ENCODE measurements around the gene AOX1.
"Not testable (repeated sequence)": the region's sequence is repeated elsewhere in the genome, so short reads cannot be mapped to it uniquely, and the experiment has no call there.

Gene AOX1

GRCh38 chr2:200603972-200604371 lies 18.2 kb downstream of the AOX1 start:
- DNase-seq = no peak

- DNase-seq = no peak
Measured at GRCh38 chr2:200604571-200605255, 18.9 kb downstream of the AOX1 start.

GRCh38 chr2:200608341-200609027 lies 22.7 kb downstream of the AOX1 start:
- DNase-seq = no peak

GRCh38 chr2:200609028-200609614 lies 23.3 kb downstream of the AOX1 start:
- DNase-seq = no peak

GRCh38 chr2:200610217-200610616 lies 24.4 kb downstream of the AOX1 start:
- not testable (repeated sequence) for DNase-seq

- no peak for DNase-seq
Measured at GRCh38 chr2:200613692-200614091, 27.9 kb downstream of the AOX1 start.

- DNase-seq = no peak
Measured at GRCh38 chr2:200614249-200614648, 28.4 kb downstream of the AOX1 start.

GRCh38 chr2:200615247-200615646 lies 29.4 kb downstream of the AOX1 start:
- no peak for DNase-seq

- DNase-seq = no peak
Measured at GRCh38 chr2:200616193-200616592, 30.4 kb downstream of the AOX1 start.

GRCh38 chr2:200616656-200617055 lies 30.8 kb downstream of the AOX1 start:
- DNase-seq = no peak

- no peak for DNase-seq
Measured at GRCh38 chr2:200617156-200618053, 31.6 kb downstream of the AOX1 start.

- no peak for DNase-seq
Measured at GRCh38 chr2:200618054-200618419, 32.2 kb downstream of the AOX1 start.

- DNase-seq = no peak
Measured at GRCh38 chr2:200618590-200619021, 32.8 kb downstream of the AOX1 start.

GRCh38 chr2:200619279-200619678 lies 33.5 kb downstream of the AOX1 start:
- DNase-seq = no peak

GRCh38 chr2:200620606-200621390 lies 35.0 kb downstream of the AOX1 start:
- no peak for DNase-seq

- DNase-seq = no peak
Measured at GRCh38 chr2:200622106-200622505, 36.3 kb downstream of the AOX1 start.

GRCh38 chr2:200624026-200624425 lies 38.2 kb downstream of the AOX1 start:
- DNase-seq = no peak

GRCh38 chr2:200624658-200625057 lies 38.8 kb downstream of the AOX1 start:
- DNase-seq = no peak

GRCh38 chr2:200625282-200625681 lies 39.5 kb downstream of the AOX1 start:
- DNase-seq = no peak

GRCh38 chr2:200625958-200626363 lies 40.1 kb downstream of the AOX1 start:
- no peak for DNase-seq

- DNase-seq = no peak
Measured at GRCh38 chr2:200627110-200627770, 41.4 kb downstream of the AOX1 start.

GRCh38 chr2:200628461-200628860 lies 42.6 kb downstream of the AOX1 start:
- DNase-seq = not testable (repeated sequence)

Data from NCI-H774 (cell line).